K562 (cell line): ENCODE measurements around the gene BNC2. TPM values are rescaled to one million over a fixed set of nuclear protein-coding genes. Genes with fewer than 3 reads are reported as not detected.

Experiments
- ATAC-seq: fragments of 200-7000 bp; cut with Tn5 transposase; 3 replicates; pipeline ENCODE4 v1.9.1; 2020; ENCODE audit warnings: moderate library complexity
- BruUV-seq: library from RNA; stranded (reverse); fragments of 400-500 nt; replicated peaks from 2 replicates; lab custom pipeline; 2021; lab: Mats Ljungman, UMichigan
- CTCF ChIA-PET: fragments of 300-600 bp; formaldehyde crosslinking; extraction: SDS; loops from one replicate; lab custom pipeline; 2021; ENCODE audit warnings: low intra/inter-chr PET ratio; lab: Yijun Ruan, JAX
- POLR2A ChIA-PET: fragments of 300-600, 350-650 bp; sonication (Branson Sonifier 250); formaldehyde crosslinking; extraction: SDS; loops from one replicate; lab custom pipeline; 2021; ENCODE audit warnings: antibody characterized with exemption, inconsistent platforms; lab: Yijun Ruan, JAX
- DNase-seq, 4 experiments: peaks; one replicate each; pipeline versions ENCODE4 v3.0.0 to v3.0.0-alpha.2; 2011 to 2018; ENCODE audit warnings: low spot score in 3 of 4, mixed read lengths in 3 of 4; ENCODE audit errors: extremely low read depth in 1 of 4
- FAIRE-seq: peaks from 2 replicates; lab custom pipeline; 2011; peaks lifted over from hg19 to GRCh38; lab: Jason Lieb, UNC
- H2AFZ ChIP-seq: 2 replicates; pipeline ENCODE4 v1.6.0; 2011; ENCODE audit warnings: low read depth, low read length, control low read depth, inconsistent platforms
- H3K27ac ChIP-seq: fragments of 200-600 bp; 3 replicates; pipeline ENCODE4 v1.8.0; 2011; ENCODE audit warnings: low read depth, mild to moderate bottlenecking, control low read depth, inconsistent platforms, low read length, moderate library complexity, mixed read lengths; ENCODE audit errors: extremely low read depth
- H3K27me3 ChIP-seq, 2 experiments: fragments of 300-600 bp in 1 of 2; 2 replicates in 1 of 2; 3 replicates in 1 of 2; pipeline versions ENCODE4 v1.6.0 to v1.8.0; 2011; ENCODE audit warnings: inconsistent platforms in 2 of 2, low read length in 2 of 2, mild to moderate bottlenecking in 1 of 2, mixed read lengths in 1 of 2, moderate library complexity in 1 of 2; ENCODE audit not compliant: control insufficient read depth in 2 of 2, insufficient read depth in 2 of 2
- H3K36me3 ChIP-seq: fragments of 300-600 bp; 3 replicates; pipeline ENCODE4 v1.8.0; 2011; ENCODE audit warnings: mild to moderate bottlenecking, low read length, inconsistent platforms; ENCODE audit not compliant: control insufficient read depth, insufficient read depth
- H3K4me1 ChIP-seq, 2 experiments: fragments of 200-600 bp in 1 of 2; replicated peaks in 1 of 2; 2 replicates in 1 of 2; 3 replicates in 1 of 2; pipeline versions ENCODE4 v1.5.1 to v1.8.0; 2011; ENCODE audit warnings: inconsistent platforms in 2 of 2, low read length in 2 of 2, mild to moderate bottlenecking in 1 of 2, mixed read lengths in 1 of 2, moderate library complexity in 1 of 2; ENCODE audit not compliant: control insufficient read depth in 2 of 2, insufficient read depth in 2 of 2
- H3K4me2 ChIP-seq: 2 replicates; pipeline ENCODE4 v1.6.1; 2011; ENCODE audit warnings: low read length, control low read depth, inconsistent platforms, mixed read lengths; ENCODE audit not compliant: insufficient read depth
- H3K4me3 ChIP-seq: fragments of 200-600 bp; sonication (generic), shearing (Covaris generic); 2 replicates; pipeline ENCODE4 v1.5.1; 2016; ENCODE audit warnings: control low read depth, inconsistent platforms
- H3K79me2 ChIP-seq: fragments of 200-600 bp; 3 replicates; pipeline ENCODE4 v1.8.0; 2011; ENCODE audit warnings: low read length, inconsistent platforms; ENCODE audit not compliant: control insufficient read depth, insufficient read depth
- H3K9ac ChIP-seq, 2 experiments: 2 replicates each; pipeline versions ENCODE4 v1.6.0 to v1.6.1; 2011; ENCODE audit warnings: low read depth in 2 of 2, low read length in 2 of 2, control low read depth in 1 of 2, inconsistent platforms in 1 of 2, mild to moderate bottlenecking in 1 of 2, mixed read lengths in 1 of 2; ENCODE audit not compliant: insufficient read depth in 1 of 2
- H3K9me1 ChIP-seq: one replicate; pipeline ENCODE4 v1.6.0; 2011; ENCODE audit warnings: inconsistent platforms, mild to moderate bottlenecking, low read length, moderate library complexity; ENCODE audit not compliant: control insufficient read depth, insufficient read depth
- H3K9me3 ChIP-seq: replicated peaks from 2 replicates; pipeline ENCODE4 v1.5.1; 2011; ENCODE audit warnings: low read depth, low read length, inconsistent platforms; ENCODE audit not compliant: control insufficient read depth, insufficient read depth
- H4K20me1 ChIP-seq: replicated peaks from 2 replicates; pipeline ENCODE4 v1.6.1; 2011; ENCODE audit warnings: low read length, inconsistent platforms, mixed read lengths; ENCODE audit not compliant: control insufficient read depth, insufficient read depth
- ZNF518B ChIP-seq: fragments of 250-450 bp; sonication (Bioruptor Pico); IDR thresholded peaks from 2 replicates; pipeline ENCODE4 v1.5.0; 2021; ENCODE audit warnings: mild to moderate bottlenecking, moderate library complexity
- ZNF561 ChIP-seq: fragments of 450-650 bp; formaldehyde crosslinking; conservative IDR thresholded peaks from 2 replicates; pipeline ENCODE4 v1.4.0; 2020; ENCODE audit warnings: mild to moderate bottlenecking, moderate library complexity
- WGBS: fragments of 100-300 bp; shearing (Covaris generic); methylation state at CpG from one replicate; pipeline ENCODE4 v1.1.6; 2016; ENCODE audit warnings: low coverage, mixed read lengths; ENCODE audit not compliant: insufficient coverage; ENCODE audit errors: missing lambda C conversion rate; 5-methylcytosine and 5-hydroxymethylcytosine counted together
- in situ Hi-C: fragments of 300-500 bp; cut with MboI; formaldehyde crosslinking; loops from 4 replicates; pipeline ENCODE4 v1.15.0; 2018; ENCODE audit warnings: inconsistent platforms, mixed read lengths
- intact Hi-C: fragments of 100-400 bp; cut with micrococcal nuclease; formaldehyde crosslinking; loops from 2 replicates; pipeline ENCODE4 v1.14.2; 2022
- polyA plus RNA-seq, 8 experiments: library from polyadenylated mRNA; depleted of rRNA in 4 of 8; stranded (reverse) in 5 of 8; unstranded in 3 of 8; fragments of >200 nt; fragmentation: Nextera tagmentation in 2 of 8; fragmentation: Illumina TruSeq in 1 of 8; extraction: Ambion mirVana in 2 of 8; extraction: Trizol in 1 of 8; gene quantifications; 2 replicates each; pipeline versions ENCODE4 v1.2.1 to v1.2.3, GENCODE V29; 2011 to 2014; ENCODE audit warnings: inconsistent platforms in 1 of 8, missing spikeins in 1 of 8
- total RNA-seq, 7 experiments: library from RNA; depleted of rRNA in 6 of 7; stranded (reverse); fragments of >200 nt in 6 of 7; fragmentation: Illumina TruSeq in 2 of 7; extraction: Trizol in 2 of 7; gene quantifications; 2 replicates each; pipeline versions ENCODE4 v1.2.1 to v1.2.3, GENCODE V29; 2011 to 2021; ENCODE audit warnings: low replicate concordance in 1 of 7

Gene BNC2
- total and polyA plus RNA-seq, 9 of the 15 experiments (the other 6 are each of a cell fraction or from before 2014, with no cell fraction given) = not detected

DNA sequence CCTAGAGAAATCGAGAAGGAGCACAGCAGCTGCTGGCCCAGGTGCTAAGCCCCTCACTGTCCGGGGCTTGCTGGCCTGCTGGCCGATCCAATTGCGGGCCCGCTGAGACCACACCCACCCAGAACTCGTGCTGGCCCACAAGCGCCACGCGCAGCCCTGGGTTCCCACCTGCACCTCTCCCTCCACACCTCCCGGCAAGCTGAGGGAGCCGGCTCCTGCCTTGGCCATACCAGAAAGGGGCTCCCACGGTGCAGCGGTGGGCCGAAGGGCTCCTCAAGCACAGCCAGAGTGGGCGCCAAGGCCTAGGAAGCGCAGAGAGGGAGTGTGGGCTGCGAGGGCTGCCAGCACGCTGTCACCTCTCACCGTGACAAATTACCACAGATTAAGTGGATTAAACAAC, 6.8 kb upstream of the BNC2 start:
- BruUV-seq = no TSS peak
- Histone ChIP-seq H3K36me3 (no peaks in the 10 kb centered on the region), H3K4me1 (no peaks in the 10 kb centered on the region), H3K79me2 (no peaks in the 10 kb centered on the region), H3K9me3 (no peaks in the 10 kb centered on the region), H2AFZ (no peak overlapping the region), H4K20me1 (no peaks in the 10 kb centered on the region), H3K27me3 (no peaks in the 10 kb centered on the region), H3K4me3 (no peak overlapping the region), H3K9me1 (no peaks in the 10 kb centered on the region), H3K4me2 (no peak overlapping the region), H3K9ac (no peak overlapping the region), H3K27ac (no peak overlapping the region)
- no peak for TF ChIP-seq ZNF518B (CRISPR knock-in tag)
- TF ChIP-seq ZNF561 = no peak
- FAIRE-seq (no peak), ATAC-seq (no peak), DNase-seq (no peak)
- ChIA-PET CTCF (no interaction called here), POLR2A (no interaction called here)
- in situ Hi-C loops (no loop called here), intact Hi-C loops (no loop called here)
- WGBS = 0% methylated on average over 1 of the region's 19 CpGs
